GM23338 (cell line): ENCODE measurements around the gene FAM163A. TPM values are rescaled to one million over a fixed set of nuclear protein-coding genes. Genes with fewer than 3 reads are reported as not detected.

ENCODE experiments used
- ATAC-seq: fragments of 200-7000 bp; cut with Tn5 transposase; 3 replicates; pipeline ENCODE4 v1.9.1; 2020
- DNase-seq: peaks from one replicate; pipeline ENCODE4 v3.0.0-alpha.2; 2015; ENCODE audit warnings: low spot score
- H2AFZ ChIP-seq: fragments of 200-600 bp; sonication (generic); 2 replicates; pipeline ENCODE4 v1.8.0; 2016; ENCODE audit warnings: antibody characterized with exemption, mild to moderate bottlenecking, moderate library complexity
- H3F3A ChIP-seq: fragments of 200-600 bp; sonication (generic); replicated peaks from 2 replicates; pipeline ENCODE4 v1.8.0; 2017; ENCODE audit warnings: antibody characterized with exemption, mixed run types, low read depth
- H3K27ac ChIP-seq: fragments of 200-600 bp; sonication (generic); 2 replicates; pipeline ENCODE4 v1.6.1; 2016; ENCODE audit warnings: low read depth
- H3K27me3 ChIP-seq: fragments of 200-600 bp; sonication (generic); 2 replicates; pipeline ENCODE4 v1.8.0; 2016; ENCODE audit warnings: mild to moderate bottlenecking, mixed run types, moderate library complexity; ENCODE audit not compliant: insufficient read depth
- H3K36me3 ChIP-seq: fragments of 200-600 bp; sonication (generic); 2 replicates; pipeline ENCODE4 v1.8.0; 2016; ENCODE audit warnings: mild to moderate bottlenecking; ENCODE audit not compliant: insufficient read depth
- H3K4me1 ChIP-seq: fragments of 200-600 bp; sonication (generic); 2 replicates; pipeline ENCODE4 v1.8.0; 2016; ENCODE audit warnings: mild to moderate bottlenecking, moderate library complexity; ENCODE audit not compliant: insufficient read depth
- H3K4me2 ChIP-seq: fragments of 200-600 bp; sonication (generic); 2 replicates; pipeline ENCODE4 v1.7.1; 2017; ENCODE audit warnings: mixed run types
- H3K4me3 ChIP-seq: fragments of 200-600 bp; sonication (generic); 2 replicates; pipeline ENCODE4 v1.6.1; 2016; ENCODE audit warnings: mixed run types
- H3K79me2 ChIP-seq: fragments of 200-600 bp; sonication (generic); replicated peaks from 2 replicates; pipeline ENCODE4 v1.8.0; 2017; ENCODE audit warnings: mild to moderate bottlenecking; ENCODE audit not compliant: insufficient read depth
- H3K9me2 ChIP-seq: fragments of 200-600 bp; sonication (generic); 2 replicates; pipeline ENCODE4 v1.8.0; 2017; ENCODE audit not compliant: insufficient read depth
- H4K20me1 ChIP-seq: fragments of 200-600 bp; sonication (generic); replicated peaks from 2 replicates; pipeline ENCODE4 v1.8.0; 2017; ENCODE audit warnings: mild to moderate bottlenecking; ENCODE audit not compliant: insufficient read depth
- H3K27ac Mint-ChIP-seq: 2 replicates; pipeline ENCODE4 v1.8.0; 2020; ENCODE audit warnings: inconsistent platforms, mild to moderate bottlenecking, moderate library complexity, mixed read lengths
- H3K27me3 Mint-ChIP-seq: 3 replicates; pipeline ENCODE4 v1.8.0; 2022; ENCODE audit warnings: low read depth, mild to moderate bottlenecking, moderate library complexity, mixed read lengths, inconsistent platforms; ENCODE audit not compliant: insufficient read depth, poor library complexity
- H3K36me3 Mint-ChIP-seq: 3 replicates; pipeline ENCODE4 v1.8.0; 2021; ENCODE audit warnings: low read depth, mild to moderate bottlenecking, inconsistent platforms, moderate library complexity, mixed read lengths
- H3K4me1 Mint-ChIP-seq: 3 replicates; pipeline ENCODE4 v1.8.0; 2020; ENCODE audit warnings: mild to moderate bottlenecking, inconsistent platforms, mixed read lengths
- H3K4me3 Mint-ChIP-seq: 3 replicates; pipeline ENCODE4 v1.8.0; 2021; ENCODE audit warnings: moderate library complexity, mild to moderate bottlenecking, inconsistent platforms, mixed read lengths
- H3K9me3 Mint-ChIP-seq: 3 replicates; pipeline ENCODE4 v1.8.0; 2020; ENCODE audit warnings: moderate library complexity, mild to moderate bottlenecking, inconsistent platforms, mixed read lengths
- EZH2 ChIP-seq: fragments of 200-600 bp; sonication (generic); IDR thresholded peaks from one replicate; pipeline ENCODE4 v1.8.0; 2017; ENCODE audit warnings: antibody characterized with exemption, mild to moderate bottlenecking, low read depth; ENCODE audit not compliant: unreplicated experiment
- EZH2phosphoT487 ChIP-seq: fragments of 200-600 bp; sonication (generic); IDR thresholded peaks from one replicate; pipeline ENCODE4 v1.8.1; 2018; ENCODE audit warnings: antibody characterized with exemption; ENCODE audit not compliant: unreplicated experiment
- JUNB ChIP-seq: IDR thresholded peaks from one replicate; pipeline ENCODE4 v1.6.1; 2016; ENCODE audit warnings: antibody characterized with exemption; ENCODE audit not compliant: unreplicated experiment
- POLR2AphosphoS5 ChIP-seq: IDR thresholded peaks from 2 replicates; pipeline ENCODE4 v1.6.1; 2016; ENCODE audit warnings: antibody characterized with exemption, low read depth
- ZNF331 ChIP-seq: fragments of 250-450 bp; sonication (Bioruptor Pico); IDR thresholded peaks from 2 replicates; pipeline ENCODE4 v1.5.0; 2020; ENCODE audit warnings: low read depth, mild to moderate bottlenecking, moderate library complexity
- polyA plus RNA-seq: library from polyadenylated mRNA; unstranded; fragments of >200 nt; fragmentation: Nextera tagmentation; extraction: Ambion mirVana; gene quantifications from 2 replicates; pipeline ENCODE4 v1.2.1, GENCODE V29; 2016
- total RNA-seq: library from RNA; depleted of rRNA; stranded (reverse); fragments of >200 nt; shearing (Covaris generic); gene quantifications from 2 replicates; pipeline ENCODE4 v1.2.3, GENCODE V29; 2014
- TF ChIP-seq, protein P1 (sequence below): IDR thresholded peaks from one replicate; pipeline ENCODE4 v1.6.1; 2018; ENCODE audit warnings: antibody characterized with exemption; ENCODE audit not compliant: unreplicated experiment
- TF ChIP-seq, protein P2 (sequence below), 2 experiments: fragments of 200-600 bp in 1 of 2; sonication (generic) in 1 of 2; conservative IDR thresholded peaks; 2 replicates each; pipeline versions ENCODE4 v1.5.1 to v1.6.1; 2016 to 2017; ENCODE audit warnings: antibody characterized with exemption in 2 of 2, low read depth in 2 of 2, mild to moderate bottlenecking in 2 of 2, moderate library complexity in 1 of 2

The FAM163A gene
- total and polyA plus RNA-seq, 2 experiments from 2014 or later: not detected

- TF ChIP-seq, protein P1, sequence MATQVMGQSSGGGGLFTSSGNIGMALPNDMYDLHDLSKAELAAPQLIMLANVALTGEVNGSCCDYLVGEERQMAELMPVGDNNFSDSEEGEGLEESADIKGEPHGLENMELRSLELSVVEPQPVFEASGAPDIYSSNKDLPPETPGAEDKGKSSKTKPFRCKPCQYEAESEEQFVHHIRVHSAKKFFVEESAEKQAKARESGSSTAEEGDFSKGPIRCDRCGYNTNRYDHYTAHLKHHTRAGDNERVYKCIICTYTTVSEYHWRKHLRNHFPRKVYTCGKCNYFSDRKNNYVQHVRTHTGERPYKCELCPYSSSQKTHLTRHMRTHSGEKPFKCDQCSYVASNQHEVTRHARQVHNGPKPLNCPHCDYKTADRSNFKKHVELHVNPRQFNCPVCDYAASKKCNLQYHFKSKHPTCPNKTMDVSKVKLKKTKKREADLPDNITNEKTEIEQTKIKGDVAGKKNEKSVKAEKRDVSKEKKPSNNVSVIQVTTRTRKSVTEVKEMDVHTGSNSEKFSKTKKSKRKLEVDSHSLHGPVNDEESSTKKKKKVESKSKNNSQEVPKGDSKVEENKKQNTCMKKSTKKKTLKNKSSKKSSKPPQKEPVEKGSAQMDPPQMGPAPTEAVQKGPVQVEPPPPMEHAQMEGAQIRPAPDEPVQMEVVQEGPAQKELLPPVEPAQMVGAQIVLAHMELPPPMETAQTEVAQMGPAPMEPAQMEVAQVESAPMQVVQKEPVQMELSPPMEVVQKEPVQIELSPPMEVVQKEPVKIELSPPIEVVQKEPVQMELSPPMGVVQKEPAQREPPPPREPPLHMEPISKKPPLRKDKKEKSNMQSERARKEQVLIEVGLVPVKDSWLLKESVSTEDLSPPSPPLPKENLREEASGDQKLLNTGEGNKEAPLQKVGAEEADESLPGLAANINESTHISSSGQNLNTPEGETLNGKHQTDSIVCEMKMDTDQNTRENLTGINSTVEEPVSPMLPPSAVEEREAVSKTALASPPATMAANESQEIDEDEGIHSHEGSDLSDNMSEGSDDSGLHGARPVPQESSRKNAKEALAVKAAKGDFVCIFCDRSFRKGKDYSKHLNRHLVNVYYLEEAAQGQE: no peak
- peak; percentile 53 for TF ChIP-seq EZH2
Measured at GRCh38 chr1:179742291-179742690, 800 bp upstream of the FAM163A start (continued).

- Mint-ChIP-seq H3K4me3 (peak overlapping the region; percentile 66), H3K4me1 (peaks cover 18% of the 10 kb centered on the region)
Measured at GRCh38 chr1:179743679-179744400, 749 bp downstream of the FAM163A start.

More at GRCh38 chr1:179743679-179744400, 749 bp downstream of the FAM163A start:
- Mint-ChIP-seq H3K27me3 (peaks cover 63% of the 10 kb centered on the region), H3K36me3 (no peaks in the 10 kb centered on the region), H3K9me3 (no peaks in the 10 kb centered on the region), H3K27ac (no peak overlapping the region)
- no peaks in the 10 kb centered on the region for H3K9me2 ChIP-seq
- peak overlapping the region; percentile 95 for H2AFZ ChIP-seq
- peak overlapping the region; percentile 90 for H3K4me2 ChIP-seq
- peaks cover 4% of the 10 kb centered on the region; the same call in 1 of the 2 replicates for H3F3A ChIP-seq
- H3K27me3 ChIP-seq: peaks cover 94% of the 10 kb centered on the region
- ATAC-seq (peak; percentile 59), DNase-seq (peak; percentile 37)
- H4K20me1 ChIP-seq: no peaks in the 10 kb centered on the region
- H3K79me2 ChIP-seq: no peaks in the 10 kb centered on the region
- TF ChIP-seq, protein P2, sequence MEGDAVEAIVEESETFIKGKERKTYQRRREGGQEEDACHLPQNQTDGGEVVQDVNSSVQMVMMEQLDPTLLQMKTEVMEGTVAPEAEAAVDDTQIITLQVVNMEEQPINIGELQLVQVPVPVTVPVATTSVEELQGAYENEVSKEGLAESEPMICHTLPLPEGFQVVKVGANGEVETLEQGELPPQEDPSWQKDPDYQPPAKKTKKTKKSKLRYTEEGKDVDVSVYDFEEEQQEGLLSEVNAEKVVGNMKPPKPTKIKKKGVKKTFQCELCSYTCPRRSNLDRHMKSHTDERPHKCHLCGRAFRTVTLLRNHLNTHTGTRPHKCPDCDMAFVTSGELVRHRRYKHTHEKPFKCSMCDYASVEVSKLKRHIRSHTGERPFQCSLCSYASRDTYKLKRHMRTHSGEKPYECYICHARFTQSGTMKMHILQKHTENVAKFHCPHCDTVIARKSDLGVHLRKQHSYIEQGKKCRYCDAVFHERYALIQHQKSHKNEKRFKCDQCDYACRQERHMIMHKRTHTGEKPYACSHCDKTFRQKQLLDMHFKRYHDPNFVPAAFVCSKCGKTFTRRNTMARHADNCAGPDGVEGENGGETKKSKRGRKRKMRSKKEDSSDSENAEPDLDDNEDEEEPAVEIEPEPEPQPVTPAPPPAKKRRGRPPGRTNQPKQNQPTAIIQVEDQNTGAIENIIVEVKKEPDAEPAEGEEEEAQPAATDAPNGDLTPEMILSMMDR (conservative IDR thresholded peaks at IDR 0.05; ENCODE audit: low read depth in 2 of 2): no peak
- no peak for TF ChIP-seq ZNF331 (CRISPR knock-in tag)
- TF ChIP-seq, protein P1: no peak
- peak; percentile 64 for TF ChIP-seq EZH2phosphoT487
- TF ChIP-seq JUNB: no peak
- peak; percentile 78 for TF ChIP-seq EZH2
- no peak for TF ChIP-seq POLR2AphosphoS5
- peak overlapping the region; percentile 72 for H3K4me3 ChIP-seq
- no peaks in the 10 kb centered on the region for H3K36me3 ChIP-seq
- peaks cover 10% of the 10 kb centered on the region; the same call in 1 of the 2 replicates for H3K4me1 ChIP-seq
- no peak overlapping the region for H3K27ac ChIP-seq
